HG03342 (cell line): ENCODE measurements around the gene E2F2.

ENCODE experiments used
- ATAC-seq: cut with Tn5 transposase; IDR thresholded peaks from one replicate; pipeline ENCODE4 v1.9.1; 2021; ENCODE audit warnings: mild to moderate bottlenecking, moderate library complexity; ENCODE audit not compliant: unreplicated experiment

E2F2 gene

DNA sequence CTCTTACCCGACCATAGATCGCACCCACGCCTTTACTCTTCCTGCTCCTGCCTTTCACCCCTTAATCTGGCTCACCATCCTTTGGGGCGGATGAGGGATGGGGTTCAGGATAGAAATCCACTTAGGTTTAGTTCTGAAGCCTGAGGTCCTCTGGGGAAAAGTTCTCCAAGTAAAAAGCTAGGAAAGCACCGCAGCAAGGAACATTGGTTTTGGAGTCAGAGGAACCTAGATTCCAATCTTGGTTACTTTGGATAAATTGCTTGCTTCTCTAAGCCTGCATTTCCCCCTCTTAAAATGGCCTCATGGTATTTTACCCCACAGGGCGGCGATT is 46.1 kb downstream of the E2F2 start:
- no peak for ATAC-seq

GRCh38 chr1:23484253-23485001 is 46.6 kb downstream of the E2F2 start:
- ATAC-seq = no peak

GRCh38 chr1:23483321-23484252 is 47.4 kb downstream of the E2F2 start, which contains the start of gene ASAP3:
ASAP3 (minus strand) TSS chr1:23484179; CDS start chr1:23484133, 46 bp downstream.
- no peak for ATAC-seq

DNA sequence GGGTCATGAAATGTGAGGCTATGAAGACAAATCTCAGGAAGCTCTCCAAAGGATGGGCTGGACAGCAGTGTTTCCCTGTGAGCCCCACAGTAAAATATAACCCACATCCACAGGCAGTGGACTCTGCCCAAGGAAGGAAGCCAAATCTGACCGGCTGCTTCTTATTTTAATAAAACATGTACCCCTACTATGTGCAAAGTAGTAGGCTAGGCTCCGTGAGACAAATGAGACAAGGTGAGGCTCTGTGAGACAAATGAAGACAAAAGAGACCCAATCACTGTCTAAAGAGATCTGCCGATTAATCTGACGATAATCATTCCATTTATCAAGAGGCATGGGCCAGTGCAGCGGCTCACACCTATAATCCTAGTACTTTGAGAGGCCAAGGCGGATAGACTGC is 49.1 kb downstream of the E2F2 start:
- no peak for ATAC-seq

DNA sequence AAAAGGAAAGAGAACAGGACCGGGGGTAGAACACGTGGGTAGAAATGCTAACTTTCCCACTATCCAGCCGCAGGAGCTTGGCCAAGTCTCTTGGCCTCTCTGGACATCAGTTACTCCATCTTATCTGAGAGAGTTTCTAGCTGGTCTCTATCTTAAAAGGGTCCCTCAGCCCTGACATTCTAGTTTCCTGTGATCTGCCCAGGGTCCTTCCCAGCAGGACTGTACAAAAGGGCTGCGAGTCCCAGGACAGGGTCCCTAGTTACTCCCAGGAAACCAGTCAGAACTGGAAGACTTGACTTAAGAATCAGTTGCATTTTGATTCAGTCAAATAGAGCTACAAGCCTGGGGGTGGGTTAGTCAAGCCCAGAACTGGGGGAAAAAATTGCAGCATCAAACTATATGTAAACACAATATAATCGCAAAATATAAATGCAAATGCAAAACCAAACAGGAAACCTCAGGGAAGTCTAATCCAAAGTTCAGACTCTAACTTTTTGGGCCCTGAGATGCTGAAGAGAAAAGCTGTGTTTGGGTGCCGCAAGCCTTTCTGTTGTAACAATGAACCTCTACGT is 49.9 kb downstream of the E2F2 start:
- ATAC-seq = no peak

- ATAC-seq = no peak
Measured at GRCh38 chr1:23480187-23481025, 50.6 kb downstream of the E2F2 start.

GRCh38 chr1:23479666-23479941 is 51.4 kb downstream of the E2F2 start:
- ATAC-seq = no peak

GRCh38 chr1:23478896-23479665 is 52.0 kb downstream of the E2F2 start:
- ATAC-seq = no peak

GRCh38 chr1:23477359-23478144 is 53.5 kb downstream of the E2F2 start:
- ATAC-seq = no peak

- no peak for ATAC-seq
Measured at GRCh38 chr1:23475641-23476040, 55.4 kb downstream of the E2F2 start.

GRCh38 chr1:23475134-23475628 is 55.9 kb downstream of the E2F2 start:
- no peak for ATAC-seq

DNA sequence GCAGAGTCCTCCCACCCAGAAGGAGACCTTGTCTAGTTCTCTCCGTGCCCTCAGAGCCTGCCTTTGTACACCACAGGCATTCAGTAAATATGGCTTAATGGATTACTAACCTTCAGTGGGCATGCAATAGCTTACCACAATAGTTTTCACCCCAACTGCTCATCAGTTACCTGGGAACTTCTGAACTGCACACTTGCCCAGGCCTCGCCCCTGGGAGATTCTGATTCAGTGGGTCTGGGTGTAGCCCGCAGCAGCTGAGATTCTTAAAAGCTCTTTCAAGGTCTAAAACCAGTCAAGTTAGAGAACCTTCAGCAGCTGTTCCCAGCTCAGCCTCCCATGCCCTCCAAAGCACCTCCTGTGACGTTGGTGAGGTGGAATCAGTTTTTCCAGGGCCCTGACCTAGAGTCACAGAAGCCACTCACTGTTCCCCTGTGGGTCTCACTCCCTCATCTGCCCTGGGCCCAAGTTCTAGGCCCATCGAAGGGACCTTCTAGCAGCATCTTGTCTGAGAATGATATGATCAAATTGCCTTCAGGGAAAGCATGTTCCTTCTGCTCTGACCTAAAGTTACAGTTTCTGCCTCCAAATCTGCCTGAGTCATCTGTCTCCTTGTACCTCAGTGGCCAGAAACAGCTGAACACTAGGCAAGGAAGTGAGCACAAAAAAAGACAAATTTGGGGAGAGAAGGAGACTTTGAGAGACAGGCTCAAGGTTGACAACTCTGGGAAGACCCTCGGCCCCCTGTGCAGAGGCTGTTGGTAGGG is 57.8 kb downstream of the E2F2 start:
- no peak for ATAC-seq

- no peak for ATAC-seq
Measured at GRCh38 chr1:23472351-23473036, 58.5 kb downstream of the E2F2 start.

DNA sequence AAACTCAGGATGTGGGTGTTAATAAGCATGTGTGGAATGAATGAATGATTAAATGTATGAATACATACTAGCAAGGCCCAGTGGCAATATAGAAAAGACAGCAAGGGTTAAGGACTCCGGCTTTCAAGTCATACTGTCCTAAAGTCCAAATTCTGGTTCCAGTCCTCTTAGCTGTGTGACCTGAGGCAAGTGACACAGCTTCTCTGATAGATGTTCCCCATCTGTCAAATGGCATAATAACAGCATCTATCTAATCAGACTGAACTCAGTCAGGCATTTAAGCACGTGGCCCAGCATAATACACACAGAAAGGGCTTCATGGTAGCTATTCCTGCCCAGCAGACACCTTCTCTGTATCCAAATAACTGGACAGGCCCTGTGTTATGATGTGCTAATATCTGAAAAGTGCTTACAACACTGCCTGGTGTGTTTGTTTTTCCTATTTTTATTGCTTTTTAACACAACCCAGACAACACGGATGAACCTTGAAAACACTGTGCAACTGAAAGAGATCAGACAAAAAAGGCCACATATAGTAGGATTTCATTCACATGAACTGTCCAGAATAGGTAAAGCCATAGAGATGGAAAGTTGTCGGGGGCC is 59.5 kb downstream of the E2F2 start:
- ATAC-seq = no peak

DNA sequence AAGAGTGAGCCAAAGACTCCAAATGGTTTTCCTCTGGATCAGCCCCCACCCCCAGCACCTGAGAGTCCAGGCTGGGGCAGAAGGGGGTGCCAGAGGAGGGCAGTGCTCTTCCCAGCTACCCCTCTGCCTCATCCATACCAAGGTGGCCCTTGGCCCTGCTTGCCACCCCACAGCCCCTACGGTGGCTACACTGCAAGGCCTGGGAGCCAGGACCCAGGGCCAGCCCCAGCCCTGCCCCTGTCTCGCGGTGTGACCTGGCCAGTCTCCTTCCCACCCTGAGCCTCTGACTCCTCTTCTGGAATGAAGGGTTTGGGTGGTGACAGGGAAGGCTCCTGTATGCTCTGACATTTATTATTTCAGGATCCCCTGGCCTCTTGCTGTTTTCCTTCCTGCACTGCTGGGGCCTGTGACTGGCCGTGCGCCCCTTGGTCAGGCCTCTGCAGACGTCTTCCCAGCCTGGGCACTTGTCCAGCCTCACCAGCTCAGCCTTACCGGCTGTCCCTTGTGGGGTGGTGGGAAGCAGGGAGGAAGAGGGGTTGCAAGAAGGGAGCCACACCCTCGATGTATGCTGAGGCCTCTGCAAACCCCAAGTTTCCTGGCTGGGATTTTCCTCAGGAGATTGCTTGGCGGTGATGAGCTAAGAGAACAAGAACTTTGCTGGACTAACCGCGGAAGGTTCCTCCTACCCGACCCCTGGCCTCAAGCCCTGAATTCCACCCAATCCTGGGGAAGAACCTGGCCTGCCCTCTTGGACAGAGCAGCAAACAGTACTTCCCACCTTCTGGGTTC is 60.6 kb downstream of the E2F2 start:
- no peak for ATAC-seq

DNA sequence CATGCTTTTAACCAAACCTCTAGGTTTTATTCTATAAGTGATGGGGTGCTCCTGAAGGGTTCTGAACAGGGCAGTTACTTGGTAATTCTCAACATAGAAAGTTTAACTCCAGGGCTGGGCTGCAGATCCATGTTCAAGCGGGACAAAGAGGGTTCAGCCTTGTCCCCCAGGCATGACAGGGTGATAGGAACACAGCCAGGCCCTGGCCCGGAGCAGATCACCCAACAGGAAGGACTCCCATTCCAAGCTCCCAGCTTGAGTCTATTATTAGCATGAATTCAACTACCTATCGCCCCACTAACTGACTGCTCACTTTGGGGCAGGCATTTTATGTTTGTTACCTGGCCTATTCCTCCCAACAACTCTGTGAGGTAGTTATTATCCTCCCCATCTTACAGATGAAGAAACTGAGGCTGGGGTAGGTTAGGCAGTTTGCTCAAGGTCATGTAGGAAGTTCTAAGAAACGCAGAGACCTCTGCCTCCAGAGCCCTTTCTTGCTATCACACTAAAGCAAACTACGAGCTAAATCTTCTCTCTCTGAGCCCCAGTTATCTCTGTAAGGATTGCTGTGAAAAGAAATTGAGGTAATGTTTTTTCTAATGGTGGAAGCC is 61.6 kb downstream of the E2F2 start:
- no peak for ATAC-seq
